Measurements from ENCODE around the gene SRP9.
A peak's percentile ranks its signal among the peaks of the same experiment; 100 is the strongest.
"Not testable (repeated sequence)": the region's sequence is repeated elsewhere in the genome, so short reads cannot be mapped to it uniquely, and the experiment has no call there.

Gene SRP9

GRCh38 chr1:225806249-225806648 is 28.6 kb downstream of the SRP9 start:
- DNase-seq (ENCODE audit: insufficient read length, low spot score) (no peak), FAIRE-seq (no peak)
- no peak for TF ChIP-seq SPI1 (IDR thresholded peaks at IDR 0.05; ENCODE audit: low read depth, low read length)
- no peak for TF ChIP-seq POLR2AphosphoS5 (IDR thresholded peaks at IDR 0.05; ENCODE audit: low read depth, low read length)
- TF ChIP-seq PAX5 (IDR thresholded peaks at IDR 0.05; ENCODE audit: insufficient read depth, low read length, severe bottlenecking), result no peak
- no peak for TF ChIP-seq POU2F2 (IDR thresholded peaks at IDR 0.05; ENCODE audit: low read depth, low read length)
- TF ChIP-seq POLR2A (IDR thresholded peaks at IDR 0.05; ENCODE audit: low read depth, low read length), result no peak
- TF ChIP-seq TAF1 (IDR thresholded peaks at IDR 0.05; ENCODE audit: low read depth, low read length), result no peak

- DNase-seq (ENCODE audit: insufficient read length, low spot score); FAIRE-seq: not testable (repeated sequence)
Observed at GRCh38 chr1:225806736-225807135, 29.1 kb downstream of the SRP9 start.

GRCh38 chr1:225808136-225808535 is 30.5 kb downstream of the SRP9 start:
- DNase-seq (ENCODE audit: insufficient read length, low spot score), result no peak
- no peak for TF ChIP-seq POLR2AphosphoS5 (IDR thresholded peaks at IDR 0.05; ENCODE audit: low read depth, low read length)
- TF ChIP-seq POLR2A (IDR thresholded peaks at IDR 0.05; ENCODE audit: low read depth, low read length), result no peak
- no peak for TF ChIP-seq TAF1 (IDR thresholded peaks at IDR 0.05; ENCODE audit: low read depth, low read length)
- TF ChIP-seq PAX5 (IDR thresholded peaks at IDR 0.05; ENCODE audit: insufficient read depth, low read length, severe bottlenecking), result no peak
- no peak for TF ChIP-seq SPI1 (IDR thresholded peaks at IDR 0.05; ENCODE audit: low read depth, low read length)
- TF ChIP-seq POU2F2 (IDR thresholded peaks at IDR 0.05; ENCODE audit: low read depth, low read length), result no peak
- FAIRE-seq, result no peak

GRCh38 chr1:225809842-225810578 is 32.4 kb downstream of the SRP9 start, which contains the start of gene EPHX1:
Gene EPHX1, plus strand, starts transcription at chr1:225810124. Its CDS starts 18,606 bp downstream, at chr1:225828730.
- TF ChIP-seq TAF1 (IDR thresholded peaks at IDR 0.05; ENCODE audit: low read depth, low read length), result no peak
- TF ChIP-seq PAX5 (IDR thresholded peaks at IDR 0.05; ENCODE audit: insufficient read depth, low read length, severe bottlenecking), result no peak
- no peak for TF ChIP-seq POU2F2 (IDR thresholded peaks at IDR 0.05; ENCODE audit: low read depth, low read length)
- DNase-seq (ENCODE audit: insufficient read length, low spot score), result peak; percentile 91
- FAIRE-seq, result peak; percentile 26

- FAIRE-seq; DNase-seq (ENCODE audit: insufficient read length, low spot score): not testable (repeated sequence)
Observed at GRCh38 chr1:225810579-225811538, 33.2 kb downstream of the SRP9 start.

- no peak for FAIRE-seq
- TF ChIP-seq PAX5 (IDR thresholded peaks at IDR 0.05; ENCODE audit: insufficient read depth, low read length, severe bottlenecking) (no peak), POLR2A (IDR thresholded peaks at IDR 0.05; ENCODE audit: low read depth, low read length) (no peak), SPI1 (IDR thresholded peaks at IDR 0.05; ENCODE audit: low read depth, low read length) (no peak)
- DNase-seq (ENCODE audit: insufficient read length, low spot score), result no peak
Observed at GRCh38 chr1:225811622-225812487, 34.2 kb downstream of the SRP9 start.

GRCh38 chr1:225812488-225813213 is 35.0 kb downstream of the SRP9 start:
- TF ChIP-seq TAF1 (IDR thresholded peaks at IDR 0.05; ENCODE audit: low read depth, low read length) (no peak), POLR2A (IDR thresholded peaks at IDR 0.05; ENCODE audit: low read depth, low read length) (no peak), POU2F2 (IDR thresholded peaks at IDR 0.05; ENCODE audit: low read depth, low read length) (no peak), PAX5 (IDR thresholded peaks at IDR 0.05; ENCODE audit: insufficient read depth, low read length, severe bottlenecking) (no peak)
- no peak for DNase-seq (ENCODE audit: insufficient read length, low spot score)
- no peak for FAIRE-seq

- DNase-seq (ENCODE audit: insufficient read length, low spot score) (no peak), FAIRE-seq (no peak)
- TF ChIP-seq TAF1 (IDR thresholded peaks at IDR 0.05; ENCODE audit: low read depth, low read length) (no peak), PAX5 (IDR thresholded peaks at IDR 0.05; ENCODE audit: insufficient read depth, low read length, severe bottlenecking) (no peak), POLR2A (IDR thresholded peaks at IDR 0.05; ENCODE audit: low read depth, low read length) (no peak), POU2F2 (IDR thresholded peaks at IDR 0.05; ENCODE audit: low read depth, low read length) (no peak), POLR2AphosphoS5 (IDR thresholded peaks at IDR 0.05; ENCODE audit: low read depth, low read length) (no peak), SPI1 (IDR thresholded peaks at IDR 0.05; ENCODE audit: low read depth, low read length) (no peak)
Observed at GRCh38 chr1:225813214-225813964, 35.8 kb downstream of the SRP9 start.

- TF ChIP-seq POU2F2 (IDR thresholded peaks at IDR 0.05; ENCODE audit: low read depth, low read length), result no peak
- TF ChIP-seq TAF1 (IDR thresholded peaks at IDR 0.05; ENCODE audit: low read depth, low read length), result no peak
- DNase-seq (ENCODE audit: insufficient read length, low spot score) (no peak), FAIRE-seq (no peak)
Observed at GRCh38 chr1:225814381-225814780, 36.8 kb downstream of the SRP9 start.

GRCh38 chr1:225815090-225815489 is 37.5 kb downstream of the SRP9 start:
- not testable (repeated sequence) for FAIRE-seq; DNase-seq (ENCODE audit: insufficient read length, low spot score)

Measured in GM12891 (cell line).